Measurements from ENCODE around the gene IL4I1.

- no peak for TF ChIP-seq CTCF (IDR thresholded peaks at IDR 0.05)
- no peak for TF ChIP-seq POLR2A (IDR thresholded peaks at IDR 0.05)
Observed at GRCh38 chr19:49918089-49918488, 21.4 kb upstream of the IL4I1 start.
